ENCODE data around the gene ALOXE3.

The ALOXE3 gene

GRCh38 chr17:8144401-8145231, 26.3 kb upstream of the ALOXE3 start:
- Histone ChIP-seq H3K27me3 (no peaks in the 10 kb centered on the region), H3K36me3 (peaks cover 19% of the 10 kb centered on the region), H3K9me3 (no peaks in the 10 kb centered on the region), H3K4me3 (ENCODE audit: low read depth, low read length) (no peak overlapping the region), H3K4me1 (no peaks in the 10 kb centered on the region)
- DNase-seq: no peak
- no peak for TF ChIP-seq CTCF (IDR thresholded peaks at IDR 0.05; ENCODE audit: low read depth, low read length)

DNA sequence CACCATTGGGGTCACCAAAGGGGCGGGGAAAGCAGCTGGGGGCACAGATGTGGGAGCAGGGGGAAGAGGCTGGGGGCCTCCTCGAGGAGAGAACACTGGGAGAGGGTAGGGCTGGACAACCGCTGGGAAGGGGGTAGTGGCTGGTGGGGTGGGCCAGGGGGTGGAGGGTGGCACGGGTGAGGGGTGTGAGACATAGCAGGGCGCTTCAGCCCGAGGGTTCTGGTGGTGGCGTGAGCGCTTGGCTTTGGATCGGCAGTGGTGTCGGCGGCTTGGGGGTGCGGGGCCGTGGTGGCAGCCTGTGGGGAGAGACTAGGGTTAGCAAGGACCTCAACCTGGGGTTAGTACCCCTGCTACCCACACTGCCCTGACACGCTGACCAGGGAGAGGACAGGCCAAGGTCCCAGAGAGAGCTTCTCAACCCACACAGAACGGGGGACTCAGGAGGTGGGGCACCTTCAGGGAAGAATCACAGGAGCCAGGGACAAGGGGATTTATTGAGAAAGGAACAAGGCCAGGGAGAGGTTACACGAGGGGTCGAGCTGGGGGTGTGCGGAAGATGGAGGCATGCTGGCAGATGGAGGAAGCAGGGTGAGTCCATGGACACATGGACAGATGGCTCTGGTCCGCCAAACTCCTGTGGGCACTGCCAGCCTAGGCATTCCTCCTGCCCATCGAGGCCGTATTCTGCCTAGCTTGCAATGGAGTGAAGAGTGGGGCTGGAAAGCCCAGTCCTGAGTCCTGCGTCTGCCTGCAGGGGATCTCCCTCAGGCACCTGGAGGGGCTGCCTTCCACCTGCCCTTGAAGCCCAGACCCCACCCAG, 25.5 kb upstream of the ALOXE3 start:
- no peaks in the 10 kb centered on the region for H3K27me3 ChIP-seq
- DNase-seq: no peak
- TF ChIP-seq CTCF (IDR thresholded peaks at IDR 0.05; ENCODE audit: low read depth, low read length): no peak
- no peaks in the 10 kb centered on the region for H3K9me3 ChIP-seq
- H3K36me3 ChIP-seq: peaks cover 15% of the 10 kb centered on the region
- H3K4me3 ChIP-seq (ENCODE audit: low read depth, low read length): no peak overlapping the region
- H3K4me1 ChIP-seq: no peaks in the 10 kb centered on the region

DNA sequence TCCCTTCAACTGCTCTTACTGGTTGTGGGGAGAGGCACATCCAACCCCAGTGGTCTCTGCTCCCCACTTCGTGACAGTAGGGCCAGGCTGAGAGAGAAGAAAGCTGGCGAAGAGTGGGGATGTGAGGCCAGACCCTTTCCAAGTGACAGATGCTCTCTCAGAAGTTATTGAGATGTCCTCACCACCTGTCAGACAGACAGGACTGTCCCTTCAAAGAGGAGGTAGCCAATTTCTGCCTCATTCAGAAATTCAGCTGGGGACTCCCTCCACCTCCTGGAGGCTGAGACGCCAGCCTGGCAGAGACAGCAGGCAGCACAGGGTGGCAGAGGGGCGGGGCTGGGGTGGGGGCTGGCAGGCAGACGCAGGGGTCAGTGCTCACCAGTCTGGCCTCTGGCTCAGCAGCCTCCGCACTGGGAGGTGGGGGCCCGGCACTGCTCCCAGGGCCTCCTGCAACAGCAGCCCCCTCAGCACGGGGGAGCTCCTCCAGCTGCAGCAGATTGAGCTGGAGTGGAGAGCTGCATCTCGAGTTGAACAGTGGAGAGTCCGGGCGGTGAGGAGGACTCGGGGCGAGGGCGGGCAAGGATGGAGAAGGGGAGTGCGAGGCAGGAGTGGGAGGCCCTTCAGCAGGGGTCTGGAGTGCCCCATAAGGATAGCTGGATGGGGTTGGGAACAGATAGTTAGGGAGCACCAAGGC, 24.7 kb upstream of the ALOXE3 start:
- no peak for TF ChIP-seq CTCF (IDR thresholded peaks at IDR 0.05; ENCODE audit: low read depth, low read length)
- Histone ChIP-seq H3K27me3 (no peaks in the 10 kb centered on the region), H3K9me3 (no peaks in the 10 kb centered on the region), H3K4me1 (no peaks in the 10 kb centered on the region), H3K36me3 (peaks cover 9% of the 10 kb centered on the region), H3K4me3 (ENCODE audit: low read depth, low read length) (no peak overlapping the region)
- DNase-seq: no peak

DNA sequence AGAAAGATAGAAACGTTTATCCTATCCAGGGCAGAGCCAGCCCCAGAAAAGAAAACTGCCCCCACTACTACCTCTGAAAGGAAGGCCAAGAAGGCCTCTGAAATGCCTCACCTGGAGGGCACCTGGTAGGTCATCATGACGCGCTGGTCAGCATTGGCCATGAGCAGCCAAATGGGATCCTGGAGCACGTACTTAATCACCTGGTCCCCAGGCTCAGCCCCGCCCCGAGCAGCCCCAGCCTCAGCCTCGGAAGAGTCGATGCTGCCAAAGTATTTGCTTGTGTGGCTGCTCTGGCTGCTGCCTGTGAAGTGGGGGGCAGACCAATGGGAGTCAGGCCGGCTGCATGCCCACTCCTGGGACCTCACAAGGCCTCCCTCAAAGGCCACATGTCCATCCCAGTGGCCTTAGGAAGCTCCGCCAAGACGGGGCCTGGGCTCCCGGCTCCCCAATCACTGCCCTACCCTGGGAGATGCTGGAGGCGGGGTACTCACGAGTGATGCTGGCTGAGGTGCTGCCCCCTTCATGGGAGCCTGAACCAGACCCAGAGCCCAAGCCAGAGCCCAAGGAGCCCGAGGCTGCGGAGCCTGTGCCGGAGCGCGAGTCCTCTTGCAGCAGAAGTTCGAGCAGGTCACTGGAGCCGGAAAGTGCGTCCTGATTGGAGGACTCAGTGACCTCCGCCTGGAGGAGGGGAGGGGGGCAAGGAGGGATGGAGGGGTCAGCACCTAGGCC, 24.0 kb upstream of the ALOXE3 start:
- H3K4me3 ChIP-seq (ENCODE audit: low read depth, low read length): no peak overlapping the region
- TF ChIP-seq CTCF (IDR thresholded peaks at IDR 0.05; ENCODE audit: low read depth, low read length): no peak
- no peak for DNase-seq
- peaks cover 8% of the 10 kb centered on the region for H3K36me3 ChIP-seq
- no peaks in the 10 kb centered on the region for H3K27me3 ChIP-seq
- no peaks in the 10 kb centered on the region for H3K9me3 ChIP-seq
- no peaks in the 10 kb centered on the region for H3K4me1 ChIP-seq

DNA sequence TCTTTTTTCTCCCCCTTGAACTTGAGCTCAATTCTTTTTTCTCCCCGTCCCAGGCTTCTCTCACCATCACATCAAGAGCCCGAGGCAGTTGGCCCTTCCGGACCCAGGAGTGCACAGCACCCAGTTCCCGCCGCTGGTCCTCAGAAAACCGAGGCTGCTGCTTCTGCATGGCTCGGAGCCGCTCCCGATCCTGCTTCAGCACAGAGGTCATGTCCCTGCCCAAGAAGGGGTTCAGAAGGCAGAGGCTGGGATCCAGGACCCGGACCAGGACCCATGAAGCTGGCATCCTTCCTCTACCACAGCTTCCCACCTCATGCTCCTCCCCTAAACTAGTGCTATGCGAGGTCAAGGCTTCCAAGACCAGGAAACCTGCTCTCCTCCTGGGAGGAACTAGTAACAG, 23.4 kb upstream of the ALOXE3 start:
- H3K27me3 ChIP-seq: no peaks in the 10 kb centered on the region
- no peaks in the 10 kb centered on the region for H3K4me1 ChIP-seq
- H3K4me3 ChIP-seq (ENCODE audit: low read depth, low read length): no peak overlapping the region
- H3K9me3 ChIP-seq: no peaks in the 10 kb centered on the region
- no peak for DNase-seq
- peaks cover 3% of the 10 kb centered on the region for H3K36me3 ChIP-seq
- TF ChIP-seq CTCF (IDR thresholded peaks at IDR 0.05; ENCODE audit: low read depth, low read length): no peak

All from BE2C (cell line).